Left lung (tissue), 10 donors: ENCODE results near the gene OR1Q1. TPM values are rescaled to one million over a fixed set of nuclear protein-coding genes. Genes with fewer than 3 reads are reported as not detected.
A peak's percentile ranks its signal among the peaks of the same experiment; 100 is the strongest.

Source experiments
- ATAC-seq: fragments of 200-7000 bp; cut with Tn5 transposase; one replicate; pipeline ENCODE4 v1.9.1; 2020; ENCODE audit warnings: moderate library complexity
- DNase-seq, 4 donors: peaks; one replicate each; pipeline ENCODE4 v3.0.0-alpha.2; 2013 to 2020
- H3K27ac ChIP-seq, 2 donors: fragments of 200-600 bp; sonication (generic) in 1 of 2; one replicate each; pipeline versions ENCODE4 v1.5.0 to v1.8.0; 2020 to 2021
- H3K27me3 ChIP-seq, 2 donors: fragments of 200-600 bp; sonication (generic) in 1 of 2; one replicate each; pipeline versions ENCODE4 v1.5.0 to v1.8.0; 2020 to 2021
- H3K36me3 ChIP-seq, 2 donors: fragments of 200-600 bp; sonication (generic) in 1 of 2; one replicate each; pipeline versions ENCODE4 v1.5.0 to v1.8.0; 2020 to 2021
- H3K4me1 ChIP-seq, 2 donors: fragments of 200-600 bp; one replicate each; pipeline ENCODE4 v1.8.0; 2021
- H3K4me3 ChIP-seq, 2 donors: fragments of 200-600 bp; sonication (generic) in 1 of 2; one replicate each; pipeline versions ENCODE4 v1.5.0 to v1.8.0; 2020 to 2021; ENCODE audit warnings: mild to moderate bottlenecking in 1 of 2
- H3K9me3 ChIP-seq, 2 donors: fragments of 200-600 bp; sonication (generic) in 1 of 2; one replicate each; pipeline versions ENCODE4 v1.5.0 to v1.8.0; 2020 to 2021
- CTCF ChIP-seq, 2 donors: fragments of 200-600 bp; sonication (generic) in 1 of 2; IDR thresholded peaks; one replicate each; pipeline versions ENCODE4 v1.5.0 to v1.8.0; 2021; ENCODE audit warnings: antibody characterized with exemption in 2 of 2
- intact Hi-C, 2 donors: fragments of 100-400 bp; cut with DNase I; formaldehyde crosslinking; loops; one replicate each; pipeline versions ENCODE4 v1.11.2 to v1.14.2; 2022
- polyA plus RNA-seq, 6 donors: library from polyadenylated mRNA; unstranded; fragments of 120-200 nt; gene quantifications; one replicate each; pipeline ENCODE4 v1.2.1, GENCODE V29; 2013; ENCODE audit not compliant: insufficient read length in 6 of 6
- total RNA-seq, 2 donors: library from RNA; stranded (reverse); fragmentation: NEBNext Ultra II Directional; extraction: Animal tissue kit (Norgen Biotek cat#: 25700); gene quantifications; one replicate each; pipeline ENCODE4 v1.2.1, GENCODE V29; 2021
- donor health status: DM: no; HTN: yes; CAD: no.
- donor health status: DM: no; HTN: no; CAD: no.

Gene OR1Q1
- total and polyA plus RNA-seq, 8 donors = 0.21 TPM; not detected in 7

- ATAC-seq = no peak
- intact Hi-C loops = no loop called here
- DNase-seq = peak in 1 of 4 donors; percentile 1
Observed at GRCh38 chr9:122656378-122656777, 41.8 kb downstream of the OR1Q1 start.

GRCh38 chr9:122657527-122657926, 43.0 kb downstream of the OR1Q1 start, which contains the start of gene OR1B1:
Gene OR1B1, minus strand, starts transcription at chr9:122657627.
- no peak for ATAC-seq

More at GRCh38 chr9:122656378-122656777, 41.8 kb downstream of the OR1Q1 start:
- Histone ChIP-seq H3K27me3 (no peaks in the 10 kb centered on the region), H3K9me3 (no peaks in the 10 kb centered on the region), H3K4me3 (no peak overlapping the region), H3K27ac (no peak overlapping the region), H3K36me3 (no peaks in the 10 kb centered on the region), H3K4me1 (no peaks in the 10 kb centered on the region)
- TF ChIP-seq CTCF (IDR thresholded peaks at IDR 0.05) = no peak

GRCh38 chr9:122661416-122661815, 46.9 kb downstream of the OR1Q1 start, which contains the start of gene OR1L1:
Gene OR1L1, plus strand, starts transcription at chr9:122661716. Its CDS starts 0 bp downstream, at chr9:122661716.
- H3K27ac ChIP-seq = no peak within 1 kb of the TSS
- intact Hi-C loops = no loop called here

More at GRCh38 chr9:122657527-122657926, 43.0 kb downstream of the OR1Q1 start, which contains the start of gene OR1B1:
- H3K4me3 ChIP-seq = no peak within 1 kb of the TSS
- H3K36me3 ChIP-seq = no peaks in the 10 kb centered on the region
- no peaks in the 10 kb centered on the region for H3K9me3 ChIP-seq
- no peak for DNase-seq
- H3K27ac ChIP-seq = no peak within 1 kb of the TSS
- no peaks in the 10 kb centered on the region for H3K4me1 ChIP-seq
- H3K27me3 ChIP-seq = no peaks in the 10 kb centered on the region
- intact Hi-C loops = no loop called here
- TF ChIP-seq CTCF (IDR thresholded peaks at IDR 0.05) = no peak

More at GRCh38 chr9:122661416-122661815, 46.9 kb downstream of the OR1Q1 start, which contains the start of gene OR1L1:
- peaks cover 0 to 10% of the 10 kb centered on the region in 2 donors for H3K9me3 ChIP-seq
- DNase-seq (no peak), ATAC-seq (no peak)
- no peaks in the 10 kb centered on the region for H3K36me3 ChIP-seq
- no peak within 1 kb of the TSS for H3K4me3 ChIP-seq
- no peaks in the 10 kb centered on the region for H3K27me3 ChIP-seq
- no peaks in the 10 kb centered on the region for H3K4me1 ChIP-seq
- TF ChIP-seq CTCF (IDR thresholded peaks at IDR 0.05) = no peak

Other genes starting within 250 kb of the OR1Q1 start
- gene PTGS1, start 243.7 kb upstream of the OR1Q1 start, total RNA-seq = 10 to 100 TPM; 12.9 to 16.3 TPM
- gene PTGS1, start 243.7 kb upstream of the OR1Q1 start, polyA plus RNA-seq = 1 to 10 TPM; 3.8 to 5.4 (median 4.3) TPM
- gene OR1J1, start 136.8 kb upstream of the OR1Q1 start, total RNA-seq = not detected
- not detected for gene OR1J1, start 136.8 kb upstream of the OR1Q1 start, polyA plus RNA-seq
- gene OR1J2, start 103.9 kb upstream of the OR1Q1 start, total RNA-seq = not detected
- gene OR1J2, start 103.9 kb upstream of the OR1Q1 start, polyA plus RNA-seq = not detected
- gene OR1J4, start 95.6 kb upstream of the OR1Q1 start, total RNA-seq = not detected
- not detected for gene OR1J4, start 95.6 kb upstream of the OR1Q1 start, polyA plus RNA-seq
- not detected for gene OR1N1, start 87.4 kb upstream of the OR1Q1 start, total RNA-seq
- gene OR1N1, start 87.4 kb upstream of the OR1Q1 start, polyA plus RNA-seq = not detected
- not detected for gene OR1N2, start 61.6 kb upstream of the OR1Q1 start, total RNA-seq
- gene OR1N2, start 61.6 kb upstream of the OR1Q1 start, polyA plus RNA-seq = not detected
- gene OR1L8, start 31.4 kb upstream of the OR1Q1 start, total RNA-seq = not detected
- under 1 TPM; 0.10 to 0.52 (median 0.37) TPM for gene OR1L8, start 31.4 kb upstream of the OR1Q1 start, polyA plus RNA-seq
- gene OR1B1, start 42.9 kb downstream of the OR1Q1 start, total RNA-seq = under 1 TPM in 1 of 2 donors, not detected in 1; 0.29 TPM
- gene OR1B1, start 42.9 kb downstream of the OR1Q1 start, polyA plus RNA-seq = under 1 TPM in 1 of 6 donors, not detected in 5; 0.20 TPM
- gene OR1L1, start 47.0 kb downstream of the OR1Q1 start, total RNA-seq = not detected
- gene OR1L1, start 47.0 kb downstream of the OR1Q1 start, polyA plus RNA-seq = not detected
- gene OR1L3, start 60.4 kb downstream of the OR1Q1 start, total RNA-seq = not detected
- gene OR1L3, start 60.4 kb downstream of the OR1Q1 start, polyA plus RNA-seq = not detected
- not detected for gene OR1L4, start 109.3 kb downstream of the OR1Q1 start, total RNA-seq
- not detected for gene OR1L4, start 109.3 kb downstream of the OR1Q1 start, polyA plus RNA-seq
- not detected for gene OR1L6, start 127.6 kb downstream of the OR1Q1 start, total RNA-seq
- not detected for gene OR1L6, start 127.6 kb downstream of the OR1Q1 start, polyA plus RNA-seq
- not detected for gene OR5C1, start 174.2 kb downstream of the OR1Q1 start, total RNA-seq
- gene OR5C1, start 174.2 kb downstream of the OR1Q1 start, polyA plus RNA-seq = not detected
- gene OR1K1, start 185.4 kb downstream of the OR1Q1 start, total RNA-seq = not detected
- gene OR1K1, start 185.4 kb downstream of the OR1Q1 start, polyA plus RNA-seq = not detected
- 10 to 100 TPM; 18.4 to 18.8 TPM for gene PDCL, start 213.8 kb downstream of the OR1Q1 start, total RNA-seq
- gene PDCL, start 213.8 kb downstream of the OR1Q1 start, polyA plus RNA-seq = 10 to 100 TPM; 38.1 to 45.6 (median 40.6) TPM